Measurements from ENCODE around the gene LINGO3. TPM values are rescaled to one million over a fixed set of nuclear protein-coding genes. Genes with fewer than 3 reads are reported as not detected.

LINGO3 gene
- total and polyA plus RNA-seq, 2 of the 4 experiments (the other 2 are of a cell fraction), result not detected

DNA sequence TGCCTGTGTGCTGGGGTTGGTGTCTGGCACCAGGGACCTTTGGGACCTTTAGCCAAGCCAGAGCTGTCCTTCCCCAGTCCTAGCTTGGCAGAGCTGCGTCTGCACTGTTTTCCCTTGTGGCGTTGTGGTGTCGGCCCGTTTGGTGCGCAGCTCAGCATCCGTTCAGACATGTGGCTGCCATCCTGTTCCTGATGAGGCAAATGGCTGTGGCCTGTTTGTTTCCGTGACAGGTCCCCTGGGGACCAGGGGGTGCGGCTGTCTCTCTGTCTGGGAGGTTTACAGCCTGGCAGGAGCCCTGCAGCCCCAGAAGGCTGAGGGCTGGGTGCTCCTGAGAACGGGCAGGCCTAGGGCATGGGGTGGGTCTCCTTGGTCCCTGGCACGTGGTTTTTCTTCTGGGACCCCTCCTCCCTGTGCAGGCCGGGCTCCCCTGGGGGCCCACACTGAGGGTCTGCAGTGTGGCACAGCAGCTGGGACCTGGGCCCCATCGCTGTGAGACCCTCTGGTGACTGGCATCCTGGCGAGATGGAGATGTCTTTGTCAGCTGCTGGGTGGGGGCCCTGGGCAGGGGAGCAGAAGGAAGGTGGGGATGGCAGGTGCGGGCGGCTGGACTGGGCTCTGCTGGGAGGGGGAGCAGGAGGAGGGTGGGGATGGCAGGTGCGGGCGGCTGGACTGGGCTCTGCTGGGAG is 24.5 kb upstream of the LINGO3 start:
- peaks cover 3% of the 10 kb centered on the region for H3K4me1 ChIP-seq (ENCODE audit: control insufficient read depth, insufficient read depth, low read length)
- ATAC-seq (ENCODE audit: low read depth), result no peak
- no peak overlapping the region for H3K27ac ChIP-seq (ENCODE audit: insufficient read depth, low read length)
- peaks cover 41% of the 10 kb centered on the region for H4K20me1 ChIP-seq (ENCODE audit: insufficient read depth, low read length)
- no peak overlapping the region for H3K4me3 ChIP-seq (ENCODE audit: insufficient read depth, low read depth, low read length)
- H2BK15ac ChIP-seq (ENCODE audit: low read depth, low read length), result no peak overlapping the region
- H3K23ac ChIP-seq (ENCODE audit: low read depth, low read length), result no peak overlapping the region
- TF ChIP-seq MAZ (IDR thresholded peaks at IDR 0.05; ENCODE audit: borderline replicate concordance, low read depth, low read length) (no peak), FOS (IDR thresholded peaks at IDR 0.05; ENCODE audit: low read depth, low read length) (no peak), RCOR1 (IDR thresholded peaks at IDR 0.05; ENCODE audit: insufficient replicate concordance, low read length) (no peak), RAD21 (IDR thresholded peaks at IDR 0.05; ENCODE audit: low read length) (no peak), NFE2L2 (IDR thresholded peaks at IDR 0.05; ENCODE audit: low read depth, low read length) (no peak), MAFK (IDR thresholded peaks at IDR 0.05; ENCODE audit: low read depth, low read length) (no peak), CEBPB (IDR thresholded peaks at IDR 0.05; ENCODE audit: low read depth, low read length) (no peak), BHLHE40 (IDR thresholded peaks at IDR 0.05; ENCODE audit: low read depth, low read length) (no peak), RFX5 (IDR thresholded peaks at IDR 0.05; ENCODE audit: low read depth, low read length) (no peak), SMC3 (IDR thresholded peaks at IDR 0.05; ENCODE audit: low read depth, low read length) (no peak), CHD1 (IDR thresholded peaks at IDR 0.05; ENCODE audit: low read depth, low read length) (no peak), POLR2A (IDR thresholded peaks at IDR 0.05; ENCODE audit: low read depth, low read length) (no peak), MXI1 (IDR thresholded peaks at IDR 0.05; ENCODE audit: borderline replicate concordance, low read depth, low read length) (no peak)
- TF ChIP-seq, protein P1, sequence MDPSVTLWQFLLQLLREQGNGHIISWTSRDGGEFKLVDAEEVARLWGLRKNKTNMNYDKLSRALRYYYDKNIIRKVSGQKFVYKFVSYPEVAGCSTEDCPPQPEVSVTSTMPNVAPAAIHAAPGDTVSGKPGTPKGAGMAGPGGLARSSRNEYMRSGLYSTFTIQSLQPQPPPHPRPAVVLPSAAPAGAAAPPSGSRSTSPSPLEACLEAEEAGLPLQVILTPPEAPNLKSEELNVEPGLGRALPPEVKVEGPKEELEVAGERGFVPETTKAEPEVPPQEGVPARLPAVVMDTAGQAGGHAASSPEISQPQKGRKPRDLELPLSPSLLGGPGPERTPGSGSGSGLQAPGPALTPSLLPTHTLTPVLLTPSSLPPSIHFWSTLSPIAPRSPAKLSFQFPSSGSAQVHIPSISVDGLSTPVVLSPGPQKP (IDR thresholded peaks at IDR 0.05; ENCODE audit: borderline replicate concordance, low read depth, low read length), result no peak
- TF ChIP-seq, protein P2, sequence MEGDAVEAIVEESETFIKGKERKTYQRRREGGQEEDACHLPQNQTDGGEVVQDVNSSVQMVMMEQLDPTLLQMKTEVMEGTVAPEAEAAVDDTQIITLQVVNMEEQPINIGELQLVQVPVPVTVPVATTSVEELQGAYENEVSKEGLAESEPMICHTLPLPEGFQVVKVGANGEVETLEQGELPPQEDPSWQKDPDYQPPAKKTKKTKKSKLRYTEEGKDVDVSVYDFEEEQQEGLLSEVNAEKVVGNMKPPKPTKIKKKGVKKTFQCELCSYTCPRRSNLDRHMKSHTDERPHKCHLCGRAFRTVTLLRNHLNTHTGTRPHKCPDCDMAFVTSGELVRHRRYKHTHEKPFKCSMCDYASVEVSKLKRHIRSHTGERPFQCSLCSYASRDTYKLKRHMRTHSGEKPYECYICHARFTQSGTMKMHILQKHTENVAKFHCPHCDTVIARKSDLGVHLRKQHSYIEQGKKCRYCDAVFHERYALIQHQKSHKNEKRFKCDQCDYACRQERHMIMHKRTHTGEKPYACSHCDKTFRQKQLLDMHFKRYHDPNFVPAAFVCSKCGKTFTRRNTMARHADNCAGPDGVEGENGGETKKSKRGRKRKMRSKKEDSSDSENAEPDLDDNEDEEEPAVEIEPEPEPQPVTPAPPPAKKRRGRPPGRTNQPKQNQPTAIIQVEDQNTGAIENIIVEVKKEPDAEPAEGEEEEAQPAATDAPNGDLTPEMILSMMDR (conservative IDR thresholded peaks at IDR 0.05; ENCODE audit: low read depth, low read length), result no peak
- TF ChIP-seq, protein P3, sequence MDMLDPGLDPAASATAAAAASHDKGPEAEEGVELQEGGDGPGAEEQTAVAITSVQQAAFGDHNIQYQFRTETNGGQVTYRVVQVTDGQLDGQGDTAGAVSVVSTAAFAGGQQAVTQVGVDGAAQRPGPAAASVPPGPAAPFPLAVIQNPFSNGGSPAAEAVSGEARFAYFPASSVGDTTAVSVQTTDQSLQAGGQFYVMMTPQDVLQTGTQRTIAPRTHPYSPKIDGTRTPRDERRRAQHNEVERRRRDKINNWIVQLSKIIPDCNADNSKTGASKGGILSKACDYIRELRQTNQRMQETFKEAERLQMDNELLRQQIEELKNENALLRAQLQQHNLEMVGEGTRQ (IDR thresholded peaks at IDR 0.05; ENCODE audit: low read depth, low read length), result no peak
- H2BK5ac ChIP-seq (ENCODE audit: low read depth, low read length, poor library complexity, severe bottlenecking), result no peak overlapping the region
- no peak overlapping the region for H2AK5ac ChIP-seq (ENCODE audit: low read depth, low read length)
- WGBS, 2 experiments (ENCODE audit: extremely low coverage in 2 of 2, insufficient read length in 1 of 2), result 82% methylated on average over 8 of the region's 17 CpGs; no CpG with 5 or more reads in 1 of the 2 experiments
- no peak overlapping the region for H4K8ac ChIP-seq (ENCODE audit: low read depth in 2 of 2, low read length in 2 of 2)
- ChIA-PET CTCF (interaction anchor here (0.6 kb wide), 1 partner anchor 15 kb away, joined by 3 read pairs; no protein-coding TSS in a partner anchor), POLR2A (ENCODE audit: unreplicated experiment) (no interaction called here)
- H2BK120ac ChIP-seq (ENCODE audit: low read depth, low read length), result no peak overlapping the region
- no peak overlapping the region for H2AFZ ChIP-seq (replicated peaks; ENCODE audit: low read length, poor library complexity)
- no peak overlapping the region for H2AK9ac ChIP-seq (replicated peaks; ENCODE audit: low read depth, low read length, poor library complexity)
- no peak overlapping the region for H2BK20ac ChIP-seq (ENCODE audit: low read depth, low read length)
- intact Hi-C loops (cut with micrococcal nuclease), result no loop called here
- H4K5ac ChIP-seq (ENCODE audit: low read depth, low read length), result no peak overlapping the region
- H3K4me2 ChIP-seq (ENCODE audit: low read depth, low read length), result no peak overlapping the region
- DNase-seq, result no peak
- no peak overlapping the region for H3K14ac ChIP-seq (replicated peaks; ENCODE audit: low read depth, low read length)
- no peaks in the 10 kb centered on the region for H3K36me3 ChIP-seq (ENCODE audit: control insufficient read depth, insufficient read depth, low read length)
- no peak overlapping the region for H4K91ac ChIP-seq (ENCODE audit: insufficient read depth, low read depth, low read length)
- H3K18ac ChIP-seq (ENCODE audit: low read depth, low read length), result no peak overlapping the region
- H3K56ac ChIP-seq (ENCODE audit: extremely low read depth, insufficient read depth, low read length), result no peak overlapping the region
- no TSS peak for BruUV-seq (replicated peaks)
- H3K4ac ChIP-seq (ENCODE audit: low read depth, low read length), result no peak overlapping the region
- in situ Hi-C loops (cut with MboI; ENCODE audit: low sequenced_read_pairs), result no loop called here
- no peaks in the 10 kb centered on the region for H3K27me3 ChIP-seq (ENCODE audit: control insufficient read depth, insufficient read depth, low read length)
- H3K79me1 ChIP-seq (ENCODE audit: low read depth in 1 of 2, low read length in 2 of 2), result peaks cover 37 to 78% of the 10 kb centered on the region in 2 experiments
- dilution Hi-C loops (cut with HindIII; ENCODE audit: low sequenced_read_pairs, unreplicated experiment), result no loop called here
- no peaks in the 10 kb centered on the region for H3K9me3 ChIP-seq (ENCODE audit: control insufficient read depth, insufficient read depth, low read length)
- H3K9ac ChIP-seq (ENCODE audit: low read depth, low read length), result no peak overlapping the region
- H3K9me1 ChIP-seq (ENCODE audit: insufficient read depth, low read length), result peaks cover 13% of the 10 kb centered on the region
